Activated T-helper 2 cell treated with anti-CD3 and anti-CD28 coated beads, Interferon-gamma antibody, Interleukin-2, Interleukin-4, amounts not matched to agents 10 μg/mL and 5 μg/mL and 100 μg/mL, durations not matched to agents 14 hours and 24 hours and 36 hours (primary cell): ENCODE measurements around the gene TMEM215. TPM values are rescaled to one million over a fixed set of nuclear protein-coding genes. Genes with fewer than 3 reads are reported as not detected.
"Not testable (repeated sequence)": the region's sequence is repeated elsewhere in the genome, so short reads cannot be mapped to it uniquely, and the experiment has no call there.

ENCODE experiments used
- DNase-seq: peaks from one replicate; pipeline ENCODE4 v3.0.0; 2021; ENCODE audit warnings: low spot score
- H3K27ac Mint-ChIP-seq: one replicate; pipeline ENCODE4 v1.8.0; 2021; ENCODE audit warnings: mixed read lengths
- H3K27me3 Mint-ChIP-seq: one replicate; pipeline ENCODE4 v1.8.0; 2021; ENCODE audit warnings: low read depth, mixed read lengths
- H3K36me3 Mint-ChIP-seq: one replicate; pipeline ENCODE4 v1.8.0; 2021; ENCODE audit warnings: low read depth, mixed read lengths
- H3K4me1 Mint-ChIP-seq: one replicate; pipeline ENCODE4 v1.8.0; 2021; ENCODE audit warnings: low read depth, mixed read lengths
- H3K4me3 Mint-ChIP-seq: one replicate; pipeline ENCODE4 v1.8.0; 2021; ENCODE audit warnings: low read depth, mild to moderate bottlenecking, moderate library complexity, mixed read lengths
- H3K9me3 Mint-ChIP-seq: one replicate; pipeline ENCODE4 v1.8.0; 2021; ENCODE audit warnings: mixed read lengths
- intact Hi-C: fragments of 100-400 bp; cut with micrococcal nuclease; formaldehyde crosslinking; loops from one replicate; pipeline ENCODE4 v1.15.1; 2023
- total RNA-seq: library from RNA; stranded (reverse); gene quantifications from 2 replicates; pipeline ENCODE4 v1.2.3, GENCODE V29; 2022

The TMEM215 gene
- total RNA-seq, 1 donor from 2014 or later: not detected

GRCh38 chr9:32796015-32796414, 12.7 kb downstream of the TMEM215 start:
- H3K36me3 Mint-ChIP-seq, intact Hi-C loops, H3K27ac Mint-ChIP-seq, H3K4me1 Mint-ChIP-seq, H3K27me3 Mint-ChIP-seq, DNase-seq, H3K4me3 Mint-ChIP-seq: not testable (repeated sequence)
- H3K9me3 Mint-ChIP-seq: peaks cover 15% of the 10 kb centered on the region

- H3K9me3 Mint-ChIP-seq: peaks cover 4% of the 10 kb centered on the region
- intact Hi-C loops: no loop called here
- no peak for DNase-seq
- H3K4me3 Mint-ChIP-seq: no peak overlapping the region
- H3K36me3 Mint-ChIP-seq: no peaks in the 10 kb centered on the region
- H3K4me1 Mint-ChIP-seq: no peaks in the 10 kb centered on the region
- no peak overlapping the region for H3K27ac Mint-ChIP-seq
- no peaks in the 10 kb centered on the region for H3K27me3 Mint-ChIP-seq
Measured at GRCh38 chr9:32801530-32801929, 18.2 kb downstream of the TMEM215 start.

DNA sequence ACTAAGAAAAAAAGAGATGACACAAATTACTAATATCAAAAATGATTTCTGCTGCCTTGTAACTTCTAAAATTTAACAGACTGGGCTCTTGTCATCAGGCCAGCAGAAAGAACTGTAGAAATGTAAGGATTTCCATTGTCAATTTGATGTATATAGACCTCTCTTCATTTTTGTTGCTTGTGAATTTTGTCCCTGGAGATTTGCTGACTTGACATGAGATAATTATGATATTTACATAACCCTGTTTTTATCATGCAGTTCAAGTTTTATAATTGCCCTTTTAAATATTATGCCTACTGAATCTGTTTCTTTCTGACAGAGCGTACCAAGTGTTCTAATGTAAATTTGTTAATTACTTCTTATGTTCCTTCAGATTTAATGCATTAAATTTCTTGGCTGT, 23.9 kb downstream of the TMEM215 start:
- no peaks in the 10 kb centered on the region for H3K36me3 Mint-ChIP-seq
- DNase-seq: no peak
- H3K4me1 Mint-ChIP-seq: no peaks in the 10 kb centered on the region
- H3K4me3 Mint-ChIP-seq: no peak overlapping the region
- no peaks in the 10 kb centered on the region for H3K27me3 Mint-ChIP-seq
- H3K9me3 Mint-ChIP-seq: no peaks in the 10 kb centered on the region
- intact Hi-C loops: no loop called here
- H3K27ac Mint-ChIP-seq: no peak overlapping the region

DNA sequence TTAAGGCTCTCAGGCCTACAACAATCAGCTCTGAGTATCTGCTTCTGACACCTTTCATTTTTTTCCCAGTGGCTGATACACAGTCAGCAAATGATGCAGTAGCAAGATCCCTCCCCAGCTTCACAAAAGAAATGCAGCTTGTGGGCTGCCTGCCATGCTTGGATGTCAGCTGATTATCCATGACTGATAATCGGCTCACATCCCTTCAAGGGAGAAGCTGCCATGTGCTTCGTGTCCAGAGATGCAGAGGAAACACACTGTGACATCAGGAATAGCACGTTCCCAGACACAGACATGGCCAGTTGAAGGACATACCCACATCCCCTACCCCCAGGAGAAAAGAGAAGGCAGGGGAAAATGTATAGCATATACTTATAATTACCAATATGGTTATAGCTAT, 27.9 kb downstream of the TMEM215 start:
- H3K4me1 Mint-ChIP-seq: no peaks in the 10 kb centered on the region
- H3K27me3 Mint-ChIP-seq: no peaks in the 10 kb centered on the region
- DNase-seq: no peak
- H3K4me3 Mint-ChIP-seq: no peak overlapping the region
- no peaks in the 10 kb centered on the region for H3K9me3 Mint-ChIP-seq
- intact Hi-C loops: no loop called here
- H3K36me3 Mint-ChIP-seq: no peaks in the 10 kb centered on the region
- H3K27ac Mint-ChIP-seq: no peak overlapping the region

DNA sequence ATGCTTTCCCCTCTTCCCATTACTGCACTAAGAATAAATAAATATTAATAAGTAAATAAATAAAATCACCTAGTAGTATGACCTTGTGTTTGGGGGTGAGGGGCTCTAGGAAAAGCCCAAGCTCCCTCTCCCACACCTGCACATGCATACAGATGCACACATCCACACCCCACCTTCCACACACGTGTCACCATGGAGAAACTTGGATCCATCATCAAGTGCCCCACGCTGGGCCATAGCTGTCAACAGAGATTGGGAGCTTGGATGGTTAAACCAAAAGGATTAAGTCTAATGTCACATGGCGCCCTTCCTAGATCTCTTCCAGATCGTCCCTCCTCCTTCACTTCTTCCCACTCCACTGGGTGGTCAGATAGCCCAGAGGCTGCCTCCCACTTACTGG, 37.0 kb downstream of the TMEM215 start:
- H3K4me1 Mint-ChIP-seq: no peaks in the 10 kb centered on the region
- intact Hi-C loops: no loop called here
- no peak overlapping the region for H3K27ac Mint-ChIP-seq
- H3K4me3 Mint-ChIP-seq: no peak overlapping the region
- no peak for DNase-seq
- H3K36me3 Mint-ChIP-seq: no peaks in the 10 kb centered on the region
- no peaks in the 10 kb centered on the region for H3K9me3 Mint-ChIP-seq
- H3K27me3 Mint-ChIP-seq: peaks cover 1% of the 10 kb centered on the region

- Mint-ChIP-seq H3K27ac (no peak overlapping the region), H3K27me3 (peaks cover 1% of the 10 kb centered on the region), H3K9me3 (no peaks in the 10 kb centered on the region), H3K4me1 (no peaks in the 10 kb centered on the region), H3K4me3 (no peak overlapping the region), H3K36me3 (no peaks in the 10 kb centered on the region)
- intact Hi-C loops: no loop called here
- DNase-seq: no peak
Measured at GRCh38 chr9:32823101-32823500, 39.8 kb downstream of the TMEM215 start.

GRCh38 chr9:32823551-32823950, 40.2 kb downstream of the TMEM215 start:
- Mint-ChIP-seq H3K4me1 (no peaks in the 10 kb centered on the region), H3K36me3 (no peaks in the 10 kb centered on the region), H3K4me3 (no peak overlapping the region), H3K27me3 (peaks cover 1% of the 10 kb centered on the region), H3K27ac (no peak overlapping the region), H3K9me3 (no peaks in the 10 kb centered on the region)
- no peak for DNase-seq
- intact Hi-C loops: no loop called here

GRCh38 chr9:32825203-32825602, 41.9 kb downstream of the TMEM215 start:
- peaks cover 1% of the 10 kb centered on the region for H3K27me3 Mint-ChIP-seq
- H3K9me3 Mint-ChIP-seq: no peaks in the 10 kb centered on the region
- intact Hi-C loops: no loop called here
- no peak overlapping the region for H3K27ac Mint-ChIP-seq
- no peak for DNase-seq
- H3K36me3 Mint-ChIP-seq: no peaks in the 10 kb centered on the region
- no peak overlapping the region for H3K4me3 Mint-ChIP-seq
- no peaks in the 10 kb centered on the region for H3K4me1 Mint-ChIP-seq

DNA sequence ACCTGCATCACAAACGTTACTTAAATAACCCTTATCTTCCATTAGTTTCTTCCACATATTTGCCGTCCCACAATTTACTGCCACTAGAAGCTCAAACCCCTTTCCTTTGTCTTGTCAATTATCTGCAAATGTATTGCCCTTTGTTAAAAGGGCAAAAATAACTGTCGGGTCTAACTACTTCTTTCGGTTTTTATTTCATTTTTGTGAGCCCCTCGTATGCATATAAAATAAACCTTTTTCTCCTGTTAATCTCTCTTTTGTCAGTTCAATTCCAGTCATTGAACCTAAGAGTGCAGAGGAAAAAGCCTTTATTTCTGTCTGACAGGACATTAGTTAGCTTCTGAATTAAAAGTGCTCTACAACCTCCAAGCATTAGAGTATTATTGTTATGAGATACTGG, 45.5 kb downstream of the TMEM215 start:
- Mint-ChIP-seq H3K36me3 (no peaks in the 10 kb centered on the region), H3K27me3 (no peaks in the 10 kb centered on the region), H3K9me3 (no peaks in the 10 kb centered on the region), H3K4me1 (no peaks in the 10 kb centered on the region), H3K4me3 (no peak overlapping the region), H3K27ac (no peak overlapping the region)
- intact Hi-C loops: no loop called here
- no peak for DNase-seq

DNA sequence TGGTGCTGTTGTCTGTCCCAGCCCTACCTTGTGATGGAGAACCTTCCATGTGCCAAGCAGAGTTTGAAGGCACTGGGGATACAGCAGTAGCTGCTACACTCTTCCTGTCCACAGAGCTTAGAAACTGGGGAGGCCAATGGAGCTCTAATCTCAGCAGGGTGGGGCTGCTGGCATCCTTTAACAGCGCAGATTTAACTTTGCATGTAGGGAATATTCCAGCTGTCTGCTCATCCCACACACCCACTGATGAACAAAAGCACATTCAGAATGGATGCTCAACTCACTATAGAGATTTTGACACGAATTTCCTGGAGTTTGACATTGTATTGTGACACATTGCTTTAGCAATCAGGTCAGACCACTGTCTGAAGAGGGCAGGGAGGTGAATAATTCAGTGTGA, 49.0 kb downstream of the TMEM215 start:
- H3K4me3 Mint-ChIP-seq: no peak overlapping the region
- intact Hi-C loops: no loop called here
- H3K9me3 Mint-ChIP-seq: no peaks in the 10 kb centered on the region
- H3K27ac Mint-ChIP-seq: no peak overlapping the region
- no peaks in the 10 kb centered on the region for H3K36me3 Mint-ChIP-seq
- H3K27me3 Mint-ChIP-seq: peaks cover 4% of the 10 kb centered on the region
- no peak for DNase-seq
- no peaks in the 10 kb centered on the region for H3K4me1 Mint-ChIP-seq

Other genes with a start within 250 kb of the TMEM215 start
- 14.2 and 15.5 TPM in 2 replicates for gene SMIM27, start 231.2 kb upstream of the TMEM215 start, total RNA-seq
- 15.7 and 16.2 TPM in 2 replicates for gene TOPORS, start 231.0 kb upstream of the TMEM215 start, total RNA-seq
- 43.9 and 47.4 TPM in 2 replicates for gene NDUFB6, start 210.4 kb upstream of the TMEM215 start, total RNA-seq
- gene TAF1L, start 147.9 kb upstream of the TMEM215 start, total RNA-seq: not detected in 2 replicates
- 46.7 and 47.4 TPM in 2 replicates for gene APTX, start 218.1 kb downstream of the TMEM215 start, total RNA-seq
- 257 and 259 TPM in 2 replicates for gene DNAJA1, start 241.7 kb downstream of the TMEM215 start, total RNA-seq